ENCODE results near the gene RDH5. TPM values are rescaled to one million over a fixed set of nuclear protein-coding genes. Genes with fewer than 3 reads are reported as not detected.

Gene RDH5
- total RNA-seq, 3 donors from 2014 or later (not counting 1 experiment from before 2014, with no cell fraction given) = 9.6 to 19.0 (median 10.1) TPM

DNA sequence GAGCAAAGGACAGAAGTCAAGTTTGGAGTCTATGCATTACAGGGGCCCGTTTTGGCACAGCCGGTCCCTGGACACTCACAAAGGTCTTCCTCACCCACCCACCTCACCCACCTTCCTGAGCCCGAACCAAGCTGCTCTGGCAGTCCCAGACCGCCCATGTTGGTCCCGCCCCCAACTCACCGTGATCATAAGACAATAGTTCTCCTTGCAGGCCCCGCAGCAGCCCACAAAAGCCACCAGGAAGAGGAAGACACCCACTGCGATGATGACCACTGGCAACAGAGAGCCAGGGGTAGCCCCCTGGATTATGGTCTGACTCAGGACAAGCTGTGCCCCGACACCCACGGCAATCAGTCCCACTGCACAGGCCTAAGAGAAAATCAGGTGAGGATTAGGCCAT, 6.8 kb downstream of the RDH5 start:
- peaks cover 29% of the 10 kb centered on the region for H3K36me3 ChIP-seq (ENCODE audit: control insufficient read depth, insufficient read depth, low read length)
- H3K36me3 Mint-ChIP-seq = peaks cover 10% of the 10 kb centered on the region
- no peaks in the 10 kb centered on the region for H3K9me3 Mint-ChIP-seq
- 51% methylated on average over 10 of the region's 10 CpGs for WGBS (ENCODE audit: insufficient coverage)
- H3K27me3 Mint-ChIP-seq (ENCODE audit: low read depth in 2 of 2) = no peaks in the 10 kb centered on the region
- peak overlapping the region; percentile 69 to 95 for H3K27ac Mint-ChIP-seq
- DNase-seq (no peak), ATAC-seq (no peak)
- TF ChIP-seq, protein P1, sequence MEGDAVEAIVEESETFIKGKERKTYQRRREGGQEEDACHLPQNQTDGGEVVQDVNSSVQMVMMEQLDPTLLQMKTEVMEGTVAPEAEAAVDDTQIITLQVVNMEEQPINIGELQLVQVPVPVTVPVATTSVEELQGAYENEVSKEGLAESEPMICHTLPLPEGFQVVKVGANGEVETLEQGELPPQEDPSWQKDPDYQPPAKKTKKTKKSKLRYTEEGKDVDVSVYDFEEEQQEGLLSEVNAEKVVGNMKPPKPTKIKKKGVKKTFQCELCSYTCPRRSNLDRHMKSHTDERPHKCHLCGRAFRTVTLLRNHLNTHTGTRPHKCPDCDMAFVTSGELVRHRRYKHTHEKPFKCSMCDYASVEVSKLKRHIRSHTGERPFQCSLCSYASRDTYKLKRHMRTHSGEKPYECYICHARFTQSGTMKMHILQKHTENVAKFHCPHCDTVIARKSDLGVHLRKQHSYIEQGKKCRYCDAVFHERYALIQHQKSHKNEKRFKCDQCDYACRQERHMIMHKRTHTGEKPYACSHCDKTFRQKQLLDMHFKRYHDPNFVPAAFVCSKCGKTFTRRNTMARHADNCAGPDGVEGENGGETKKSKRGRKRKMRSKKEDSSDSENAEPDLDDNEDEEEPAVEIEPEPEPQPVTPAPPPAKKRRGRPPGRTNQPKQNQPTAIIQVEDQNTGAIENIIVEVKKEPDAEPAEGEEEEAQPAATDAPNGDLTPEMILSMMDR (IDR thresholded peaks at IDR 0.05) = no peak
- peaks cover 43 to 60% of the 10 kb centered on the region in 2 donors for H3K4me1 Mint-ChIP-seq
- peak overlapping the region; percentile 93 for H3K27ac ChIP-seq (ENCODE audit: low read length)
- no peaks in the 10 kb centered on the region for H3K9me3 ChIP-seq (ENCODE audit: control insufficient read depth, insufficient read depth, low read length)
- peaks cover 57% of the 10 kb centered on the region for H3K4me1 ChIP-seq (ENCODE audit: control insufficient read depth, insufficient read depth, low read length)
- intact Hi-C loops (cut with micrococcal nuclease) = loop anchor here (5.0 kb wide), 1 partner anchor 205 kb away; the partner anchor contains the start of gene DGKA
- H3K4me3 Mint-ChIP-seq = peak overlapping the region; percentile 88
- H3K27me3 ChIP-seq (ENCODE audit: control insufficient read depth, insufficient read depth, low read length) = no peaks in the 10 kb centered on the region
- no peak overlapping the region for H3K4me3 ChIP-seq (ENCODE audit: low read length)

DNA sequence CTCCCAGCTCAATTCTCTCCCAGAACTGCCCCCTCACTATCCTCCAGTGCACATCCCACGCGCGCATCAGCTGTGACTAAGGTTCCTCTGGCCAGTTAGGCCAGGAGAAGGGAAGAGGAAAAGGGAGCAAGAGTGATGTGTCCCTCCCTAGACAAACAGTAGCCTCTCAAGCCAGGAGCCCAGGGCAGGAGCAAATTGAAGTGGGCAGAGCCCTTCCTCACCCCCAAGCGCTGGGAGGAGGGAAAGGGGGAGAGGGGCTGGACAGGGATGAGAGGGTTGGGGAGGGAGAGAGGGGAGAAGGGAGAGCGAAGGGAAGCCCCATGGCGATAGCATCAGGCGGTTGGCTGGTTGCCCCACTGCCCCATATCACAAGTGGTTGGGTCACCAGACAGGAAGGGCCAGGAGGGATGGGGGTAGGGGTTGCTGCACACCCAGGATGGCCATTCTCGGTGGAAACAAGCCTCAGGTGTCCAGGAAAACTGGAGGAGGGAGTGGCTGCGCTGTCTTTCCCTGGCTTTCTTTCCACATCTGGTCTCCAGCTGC, 7.5 kb downstream of the RDH5 start:
- peak overlapping the region; percentile 83 for H3K4me3 ChIP-seq (ENCODE audit: low read length)
- H3K4me1 ChIP-seq (ENCODE audit: control insufficient read depth, insufficient read depth, low read length) = peaks cover 63% of the 10 kb centered on the region
- ATAC-seq (no peak), DNase-seq (no peak)
- Mint-ChIP-seq H3K27me3 (ENCODE audit: low read depth in 2 of 2) (no peaks in the 10 kb centered on the region), H3K4me3 (peak overlapping the region; percentile 88), H3K27ac (peak overlapping the region; percentile 69 to 95), H3K36me3 (peaks cover 10% of the 10 kb centered on the region), H3K4me1 (peaks cover 43 to 66% of the 10 kb centered on the region in 2 donors), H3K9me3 (no peaks in the 10 kb centered on the region)
- peaks cover 29% of the 10 kb centered on the region for H3K36me3 ChIP-seq (ENCODE audit: control insufficient read depth, insufficient read depth, low read length)
- H3K9me3 ChIP-seq (ENCODE audit: control insufficient read depth, insufficient read depth, low read length) = no peaks in the 10 kb centered on the region
- TF ChIP-seq, protein P1 (IDR thresholded peaks at IDR 0.05) = no peak
- no peaks in the 10 kb centered on the region for H3K27me3 ChIP-seq (ENCODE audit: control insufficient read depth, insufficient read depth, low read length)
- intact Hi-C loops (cut with micrococcal nuclease) = loop anchor here (5.0 kb wide), 1 partner anchor 205 kb away; the partner anchor contains the start of gene DGKA
- WGBS (ENCODE audit: insufficient coverage) = 13% methylated on average over 5 of the region's 9 CpGs
- peak overlapping the region; percentile 93 for H3K27ac ChIP-seq (ENCODE audit: low read length)

DNA sequence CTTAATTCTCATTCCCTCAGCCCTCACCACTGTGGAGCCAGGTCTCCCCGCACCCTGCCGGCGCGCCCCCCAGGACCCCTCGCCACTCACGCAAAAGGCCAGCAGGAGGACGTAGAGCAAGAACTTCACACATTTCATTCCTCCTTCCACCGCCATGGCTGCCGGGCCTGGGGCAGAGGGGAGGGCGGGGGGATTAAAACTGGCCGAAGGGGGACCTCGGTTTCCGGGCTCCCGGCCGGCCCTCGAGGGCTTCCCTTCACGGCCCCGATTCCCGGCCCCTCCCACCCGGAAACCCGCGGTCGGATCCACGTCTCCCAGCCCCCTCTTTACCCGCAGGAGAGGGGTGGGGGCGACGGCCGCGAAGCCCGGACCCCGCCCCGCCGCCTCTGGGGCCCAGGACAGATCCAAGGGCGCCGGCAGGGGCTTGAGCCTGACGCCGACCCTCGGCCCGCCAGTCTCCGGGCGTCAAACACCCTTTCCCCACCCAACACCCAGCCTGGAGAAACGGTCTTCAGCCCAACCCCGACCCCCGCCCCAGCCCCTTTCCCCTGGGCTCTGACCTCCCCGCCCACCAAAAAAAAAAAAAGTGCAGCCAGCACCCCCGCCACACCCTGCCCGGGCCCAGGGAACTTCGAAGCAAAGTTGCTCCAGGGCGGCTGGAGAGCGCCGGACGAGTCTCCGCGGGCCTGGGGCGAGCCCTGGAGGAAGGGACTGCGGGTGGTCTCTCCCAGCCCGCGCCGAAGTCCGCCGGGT, 8.2 kb downstream of the RDH5 start:
- Mint-ChIP-seq H3K4me3 (peak overlapping the region; percentile 88), H3K27ac (peak overlapping the region; percentile 69 to 95), H3K4me1 (peaks cover 43 to 66% of the 10 kb centered on the region in 2 donors), H3K27me3 (ENCODE audit: low read depth in 2 of 2) (no peaks in the 10 kb centered on the region), H3K36me3 (peaks cover 10% of the 10 kb centered on the region), H3K9me3 (no peaks in the 10 kb centered on the region)
- no peak for ATAC-seq
- Histone ChIP-seq H3K36me3 (ENCODE audit: control insufficient read depth, insufficient read depth, low read length) (peaks cover 24% of the 10 kb centered on the region), H3K27ac (ENCODE audit: low read length) (peak overlapping the region; percentile 93), H3K4me1 (ENCODE audit: control insufficient read depth, insufficient read depth, low read length) (peaks cover 67% of the 10 kb centered on the region), H3K4me3 (ENCODE audit: low read length) (peak overlapping the region; percentile 83), H3K27me3 (ENCODE audit: control insufficient read depth, insufficient read depth, low read length) (no peaks in the 10 kb centered on the region), H3K9me3 (ENCODE audit: control insufficient read depth, insufficient read depth, low read length) (no peaks in the 10 kb centered on the region)
- TF ChIP-seq, protein P1 (IDR thresholded peaks at IDR 0.05) = no peak
- WGBS (ENCODE audit: insufficient coverage) = under 1% methylated on average over 56 of the region's 61 CpGs
- peak in 1 of 2 donors; percentile 42 for DNase-seq
- intact Hi-C loops (cut with micrococcal nuclease) = loop anchor here (5.0 kb wide), 1 partner anchor 204 kb away; the partner anchor contains the start of gene DGKA
